ENCODE results near the gene SHANK1. TPM values are rescaled to one million over a fixed set of nuclear protein-coding genes. Genes with fewer than 3 reads are reported as not detected.

The SHANK1 gene
- total RNA-seq, 4 donors from 2014 or later: 0.42 to 6.6 TPM; not detected in 2

Other genes starting within 250 kb of the SHANK1 start
- gene EMC10, start 243.3 kb downstream of the SHANK1 start, total RNA-seq: 10 to 100 TPM; 34.9 to 77.2 (median 71.1) TPM
- 1 to 10 TPM in 3 of 4 donors, not detected in 1; 3.9 to 5.0 (median 4.2) TPM for gene GARIN5A, start 243.0 kb downstream of the SHANK1 start, total RNA-seq
- gene JOSD2, start 208.6 kb downstream of the SHANK1 start, total RNA-seq: 10 to 100 TPM in 3 of 4 donors, 1 to 10 TPM in 1; 9.3 to 31.7 (median 28.7) TPM
- gene ASPDH, start 205.9 kb downstream of the SHANK1 start, total RNA-seq: not detected
- 1 to 10 TPM in 2 of 4 donors, under 1 TPM in 2; 0.24 to 1.0 (median 0.81) TPM for gene LRRC4B, start 151.4 kb downstream of the SHANK1 start, total RNA-seq
- 1 to 10 TPM in 1 of 4 donors, under 1 TPM in 2, not detected in 1; 0.23 to 1.8 (median 0.30) TPM for gene SYT3, start 79.9 kb downstream of the SHANK1 start, total RNA-seq
- 10 to 100 TPM in 1 of 4 donors, not detected in 3; 19.8 TPM for gene C19orf81, start 70.4 kb downstream of the SHANK1 start, total RNA-seq
- gene CLEC11A, start 3.6 kb upstream of the SHANK1 start, total RNA-seq: 10 to 100 TPM in 1 of 4 donors, 1 to 10 TPM in 3; 5.8 to 14.1 (median 7.7) TPM
- not detected for gene GPR32, start 50.7 kb upstream of the SHANK1 start, total RNA-seq
- under 1 TPM in 2 of 4 donors, not detected in 2; 0.49 to 0.97 TPM for gene ACP4, start 70.6 kb upstream of the SHANK1 start, total RNA-seq
- gene KLK1, start 104.0 kb upstream of the SHANK1 start, total RNA-seq: 10 to 100 TPM; 34.3 to 58.3 (median 40.5) TPM
- not detected for gene KLK15, start 113.8 kb upstream of the SHANK1 start, total RNA-seq
- gene KLK3, start 135.1 kb upstream of the SHANK1 start, total RNA-seq: 1 to 10 TPM in 1 of 4 donors, under 1 TPM in 3; 0.24 to 1.9 (median 0.67) TPM
- gene KLK2, start 153.6 kb upstream of the SHANK1 start, total RNA-seq: not detected
- gene KLK4, start 191.6 kb upstream of the SHANK1 start, total RNA-seq: 1 to 10 TPM in 1 of 4 donors, under 1 TPM in 1, not detected in 2; 0.83 to 1.6 TPM
- 100 to 1,000 TPM in 3 of 4 donors, 10 to 100 TPM in 1; 40.3 to 299 (median 177) TPM for gene KLK5, start 233.2 kb upstream of the SHANK1 start, total RNA-seq
- 10 to 100 TPM in 1 of 4 donors, 1 to 10 TPM in 2, not detected in 1; 5.4 to 56.9 (median 9.0) TPM for gene KLK6, start 249.8 kb upstream of the SHANK1 start, total RNA-seq

Data from suprapubic skin (tissue), 4 donors.